Lower leg skin (tissue), 3 donors: ENCODE results near the gene CDKN2A.

Source experiments
- POLR2A ChIP-seq, 2 donors: fragments of 450-650 bp; IDR thresholded peaks; one replicate each; pipeline ENCODE4 v1.6.1; 2016 to 2017; ENCODE audit warnings: antibody characterized with exemption in 2 of 2, mild to moderate bottlenecking in 1 of 2, moderate library complexity in 1 of 2
- TF ChIP-seq, protein P1 (sequence below), 3 donors: fragments of 450-650 bp; IDR thresholded peaks; one replicate each; pipeline ENCODE4 v1.5.1; 2016; ENCODE audit warnings: antibody characterized with exemption in 3 of 3, mild to moderate bottlenecking in 3 of 3, moderate library complexity in 2 of 3

DNA sequence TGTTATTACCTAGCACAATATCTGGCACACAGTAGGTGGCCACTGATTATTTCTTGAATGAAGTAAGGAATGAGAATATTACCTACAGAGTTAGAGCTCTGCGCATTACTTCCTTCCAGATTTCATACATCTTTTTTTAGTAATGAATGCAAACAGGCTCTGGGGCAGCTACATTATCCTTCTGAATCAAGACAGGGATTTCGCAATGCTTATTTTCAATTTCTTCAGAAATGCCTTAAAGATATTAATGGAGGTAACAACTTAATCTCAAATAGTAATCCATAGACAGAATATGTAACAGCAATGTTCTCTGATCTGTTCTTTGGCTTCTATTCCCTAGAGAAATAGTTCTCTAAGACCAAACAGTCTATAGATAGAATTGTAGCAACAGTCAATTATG is 32.6 kb downstream of the CDKN2A start:
- TF ChIP-seq, protein P1, sequence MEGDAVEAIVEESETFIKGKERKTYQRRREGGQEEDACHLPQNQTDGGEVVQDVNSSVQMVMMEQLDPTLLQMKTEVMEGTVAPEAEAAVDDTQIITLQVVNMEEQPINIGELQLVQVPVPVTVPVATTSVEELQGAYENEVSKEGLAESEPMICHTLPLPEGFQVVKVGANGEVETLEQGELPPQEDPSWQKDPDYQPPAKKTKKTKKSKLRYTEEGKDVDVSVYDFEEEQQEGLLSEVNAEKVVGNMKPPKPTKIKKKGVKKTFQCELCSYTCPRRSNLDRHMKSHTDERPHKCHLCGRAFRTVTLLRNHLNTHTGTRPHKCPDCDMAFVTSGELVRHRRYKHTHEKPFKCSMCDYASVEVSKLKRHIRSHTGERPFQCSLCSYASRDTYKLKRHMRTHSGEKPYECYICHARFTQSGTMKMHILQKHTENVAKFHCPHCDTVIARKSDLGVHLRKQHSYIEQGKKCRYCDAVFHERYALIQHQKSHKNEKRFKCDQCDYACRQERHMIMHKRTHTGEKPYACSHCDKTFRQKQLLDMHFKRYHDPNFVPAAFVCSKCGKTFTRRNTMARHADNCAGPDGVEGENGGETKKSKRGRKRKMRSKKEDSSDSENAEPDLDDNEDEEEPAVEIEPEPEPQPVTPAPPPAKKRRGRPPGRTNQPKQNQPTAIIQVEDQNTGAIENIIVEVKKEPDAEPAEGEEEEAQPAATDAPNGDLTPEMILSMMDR (IDR thresholded peaks at IDR 0.05), result no peak
- no peak for TF ChIP-seq POLR2A (IDR thresholded peaks at IDR 0.05)
